ENCODE data around the gene COQ10A. TPM values are rescaled to one million over a fixed set of nuclear protein-coding genes. Genes with fewer than 3 reads are reported as not detected.

Gene COQ10A
- total RNA-seq, 1 donor from 2014 or later = 20.3 TPM

- Mint-ChIP-seq H3K4me3 (ENCODE audit: unreplicated experiment) (no peak overlapping the region), H3K27me3 (ENCODE audit: unreplicated experiment) (peaks cover 4% of the 10 kb centered on the region), H3K36me3 (ENCODE audit: low read depth, unreplicated experiment) (peaks cover 9% of the 10 kb centered on the region), H3K4me1 (ENCODE audit: unreplicated experiment) (peaks cover 7% of the 10 kb centered on the region), H3K27ac (ENCODE audit: unreplicated experiment) (no peak overlapping the region), H3K9me3 (ENCODE audit: unreplicated experiment) (no peaks in the 10 kb centered on the region)
- no peak for DNase-seq (ENCODE audit: low spot score)
- TF ChIP-seq CTCF (IDR thresholded peaks at IDR 0.05; ENCODE audit: unreplicated experiment) = no peak
These were observed 37.5 kb downstream of the COQ10A start for GRCh38 chr12:56304276-56304675.

- Mint-ChIP-seq H3K4me3 (ENCODE audit: unreplicated experiment) (no peak overlapping the region), H3K27me3 (ENCODE audit: unreplicated experiment) (peaks cover 4% of the 10 kb centered on the region), H3K9me3 (ENCODE audit: unreplicated experiment) (no peaks in the 10 kb centered on the region), H3K36me3 (ENCODE audit: low read depth, unreplicated experiment) (peaks cover 12% of the 10 kb centered on the region), H3K27ac (ENCODE audit: unreplicated experiment) (no peak overlapping the region), H3K4me1 (ENCODE audit: unreplicated experiment) (peaks cover 7% of the 10 kb centered on the region)
- TF ChIP-seq CTCF (IDR thresholded peaks at IDR 0.05; ENCODE audit: unreplicated experiment) = no peak
- DNase-seq (ENCODE audit: low spot score) = no peak
These were observed 38.3 kb downstream of the COQ10A start for GRCh38 chr12:56304872-56305590.

GRCh38 chr12:56307221-56307965, 40.7 kb downstream of the COQ10A start:
- DNase-seq (ENCODE audit: low spot score) = no peak
- no peak overlapping the region for H3K4me3 Mint-ChIP-seq (ENCODE audit: unreplicated experiment)
- H3K4me1 Mint-ChIP-seq (ENCODE audit: unreplicated experiment) = peaks cover 2% of the 10 kb centered on the region
- no peak for TF ChIP-seq CTCF (IDR thresholded peaks at IDR 0.05; ENCODE audit: unreplicated experiment)
- no peaks in the 10 kb centered on the region for H3K27me3 Mint-ChIP-seq (ENCODE audit: unreplicated experiment)
- no peak overlapping the region for H3K27ac Mint-ChIP-seq (ENCODE audit: unreplicated experiment)
- peaks cover 15% of the 10 kb centered on the region for H3K36me3 Mint-ChIP-seq (ENCODE audit: low read depth, unreplicated experiment)
- no peaks in the 10 kb centered on the region for H3K9me3 Mint-ChIP-seq (ENCODE audit: unreplicated experiment)

GRCh38 chr12:56308714-56309113, 42.0 kb downstream of the COQ10A start:
- Mint-ChIP-seq H3K4me3 (ENCODE audit: unreplicated experiment) (no peak overlapping the region), H3K27ac (ENCODE audit: unreplicated experiment) (no peak overlapping the region), H3K36me3 (ENCODE audit: low read depth, unreplicated experiment) (peaks cover 15% of the 10 kb centered on the region), H3K9me3 (ENCODE audit: unreplicated experiment) (no peaks in the 10 kb centered on the region), H3K4me1 (ENCODE audit: unreplicated experiment) (peaks cover 2% of the 10 kb centered on the region), H3K27me3 (ENCODE audit: unreplicated experiment) (no peaks in the 10 kb centered on the region)
- TF ChIP-seq CTCF (IDR thresholded peaks at IDR 0.05; ENCODE audit: unreplicated experiment) = no peak
- no peak for DNase-seq (ENCODE audit: low spot score)

GRCh38 chr12:56311003-56311402, 44.3 kb downstream of the COQ10A start:
- Mint-ChIP-seq H3K4me3 (ENCODE audit: unreplicated experiment) (no peak overlapping the region), H3K9me3 (ENCODE audit: unreplicated experiment) (no peaks in the 10 kb centered on the region), H3K27me3 (ENCODE audit: unreplicated experiment) (no peaks in the 10 kb centered on the region), H3K4me1 (ENCODE audit: unreplicated experiment) (peaks cover 2% of the 10 kb centered on the region), H3K27ac (ENCODE audit: unreplicated experiment) (no peak overlapping the region), H3K36me3 (ENCODE audit: low read depth, unreplicated experiment) (peaks cover 14% of the 10 kb centered on the region)
- no peak for TF ChIP-seq CTCF (IDR thresholded peaks at IDR 0.05; ENCODE audit: unreplicated experiment)
- DNase-seq (ENCODE audit: low spot score) = no peak
